Activated naive CD4-positive, alpha-beta T cell treated with anti-CD3 and anti-CD28 coated beads, Interleukin-2, amount 50 U/mL, for 24 hours (primary cell): ENCODE measurements around the gene NOTCH1.
"Not testable (repeated sequence)": the region's sequence is repeated elsewhere in the genome, so short reads cannot be mapped to it uniquely, and the experiment has no call there.

Source experiments
- H3K27ac Mint-ChIP-seq: one replicate; pipeline ENCODE4 v1.8.0; 2021; ENCODE audit warnings: mild to moderate bottlenecking, mixed read lengths
- H3K27me3 Mint-ChIP-seq: one replicate; pipeline ENCODE4 v1.8.0; 2021; ENCODE audit warnings: mixed read lengths
- H3K36me3 Mint-ChIP-seq: one replicate; pipeline ENCODE4 v1.8.0; 2021; ENCODE audit warnings: mixed read lengths
- H3K4me1 Mint-ChIP-seq: one replicate; pipeline ENCODE4 v1.8.0; 2021; ENCODE audit warnings: mixed read lengths
- H3K4me3 Mint-ChIP-seq: one replicate; pipeline ENCODE4 v1.8.0; 2021; ENCODE audit warnings: mild to moderate bottlenecking, mixed read lengths
- H3K9me3 Mint-ChIP-seq: one replicate; pipeline ENCODE4 v1.8.0; 2021; ENCODE audit warnings: mixed read lengths

Gene NOTCH1

DNA sequence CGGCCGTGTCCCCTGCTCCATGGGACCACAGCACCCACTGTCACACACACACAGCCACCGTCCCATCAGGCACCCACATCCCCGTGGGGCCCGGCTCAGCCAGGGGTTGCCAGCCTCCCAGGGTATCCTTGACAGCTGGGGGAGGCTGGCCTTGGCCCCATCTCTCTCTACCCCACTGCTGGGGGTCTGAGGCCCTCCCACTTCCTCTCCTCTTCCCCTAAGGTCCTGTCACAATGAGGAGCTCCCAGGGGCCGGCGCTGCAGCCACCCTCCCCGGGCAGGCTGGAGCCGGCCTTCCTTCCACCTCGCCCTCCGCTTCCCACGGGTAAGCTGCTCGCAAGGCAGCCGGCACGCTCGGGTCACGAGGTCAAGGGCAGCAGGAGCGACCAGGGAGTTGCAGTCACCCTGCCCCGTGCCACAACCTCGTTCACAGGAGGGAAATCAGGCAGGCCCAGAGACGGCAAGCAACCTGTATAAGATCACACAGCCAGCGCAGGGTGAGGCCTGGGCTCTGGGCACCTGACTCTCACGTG, 38.6 kb upstream of the NOTCH1 start:
- H3K9me3 Mint-ChIP-seq = no peaks in the 10 kb centered on the region
- H3K27ac Mint-ChIP-seq = no peak overlapping the region
- no peaks in the 10 kb centered on the region for H3K27me3 Mint-ChIP-seq
- H3K36me3 Mint-ChIP-seq = no peaks in the 10 kb centered on the region
- H3K4me1 Mint-ChIP-seq = peaks cover 22% of the 10 kb centered on the region
- H3K4me3 Mint-ChIP-seq = no peak overlapping the region

DNA sequence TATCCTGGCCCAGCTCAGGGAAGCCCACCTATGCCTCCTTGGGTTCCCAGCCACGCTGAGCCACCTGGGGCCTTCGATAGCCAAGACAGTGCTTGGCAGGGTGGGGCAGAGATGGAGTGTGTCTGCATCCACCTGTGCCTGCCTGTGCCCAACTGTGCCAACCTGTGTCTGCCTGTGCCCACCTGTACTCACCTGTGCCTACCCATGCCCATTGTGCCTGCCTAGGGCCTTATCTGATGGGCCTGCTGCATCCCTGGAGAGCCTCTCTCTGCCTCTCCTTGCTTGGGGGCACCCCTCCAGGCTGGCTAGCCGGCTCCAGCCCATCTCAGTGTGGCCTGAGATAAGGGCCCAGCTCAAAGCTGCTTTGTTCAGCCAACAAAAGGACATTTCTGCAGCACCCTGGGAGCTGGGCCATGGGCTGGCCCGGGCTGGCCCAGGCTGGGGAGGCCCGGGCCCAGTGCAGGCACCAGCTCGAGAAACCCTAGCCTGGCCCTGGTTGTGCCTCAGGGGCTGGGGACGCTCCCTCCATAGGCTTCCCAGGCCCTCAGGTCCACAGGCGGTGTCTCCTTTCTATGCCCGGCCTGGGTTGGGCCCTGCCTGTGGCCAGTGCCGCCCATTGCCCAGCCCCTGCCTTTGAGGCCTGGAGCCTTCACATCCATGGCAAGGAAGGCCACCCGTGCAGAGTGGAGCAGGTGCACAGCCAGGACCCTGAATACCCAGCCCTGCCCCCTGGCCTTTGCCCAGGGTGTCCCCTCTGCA, 37.3 kb upstream of the NOTCH1 start:
- H3K36me3 Mint-ChIP-seq = no peaks in the 10 kb centered on the region
- H3K27me3 Mint-ChIP-seq = no peaks in the 10 kb centered on the region
- H3K27ac Mint-ChIP-seq = no peak overlapping the region
- H3K9me3 Mint-ChIP-seq = no peaks in the 10 kb centered on the region
- H3K4me3 Mint-ChIP-seq = no peak overlapping the region
- peaks cover 16% of the 10 kb centered on the region for H3K4me1 Mint-ChIP-seq

DNA sequence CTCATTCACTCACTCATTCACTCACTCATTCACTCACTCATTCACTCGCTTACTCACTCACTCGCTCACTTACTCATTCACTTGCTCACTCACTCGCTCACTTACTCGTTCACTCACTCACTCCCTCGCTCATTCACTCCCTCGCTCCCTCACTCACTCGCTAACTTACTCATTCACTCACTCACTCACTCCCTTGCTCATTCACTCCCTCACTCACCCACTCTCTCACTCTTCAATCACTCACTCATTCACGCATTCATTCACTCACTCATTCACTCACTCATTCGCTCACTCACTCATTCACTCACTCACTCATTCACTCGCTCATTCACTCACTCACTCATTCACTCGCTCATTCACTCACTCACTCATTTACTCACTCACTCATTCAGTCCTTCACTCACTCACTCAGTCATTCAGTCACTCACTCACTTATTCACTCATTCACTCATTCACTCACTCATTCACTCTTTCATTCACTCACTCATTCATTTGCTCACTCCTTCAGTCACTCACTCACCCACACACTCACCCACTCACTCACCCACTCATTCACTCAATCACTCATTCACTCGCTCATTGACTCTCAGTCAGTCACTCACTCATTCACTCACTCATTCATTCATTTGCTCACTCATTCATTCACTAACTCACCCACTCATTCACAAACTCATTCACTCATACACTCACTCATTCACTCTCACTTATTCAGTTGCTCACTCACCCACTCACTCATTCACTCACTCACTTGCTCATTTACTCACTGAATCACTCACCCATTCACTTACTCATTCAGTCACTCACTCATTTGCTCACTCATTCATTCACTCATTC, 36.0 kb upstream of the NOTCH1 start:
- Mint-ChIP-seq H3K9me3 (no peaks in the 10 kb centered on the region), H3K4me1 (peaks cover 15% of the 10 kb centered on the region), H3K27ac (no peak overlapping the region), H3K4me3 (no peak overlapping the region), H3K27me3 (no peaks in the 10 kb centered on the region), H3K36me3 (no peaks in the 10 kb centered on the region)

DNA sequence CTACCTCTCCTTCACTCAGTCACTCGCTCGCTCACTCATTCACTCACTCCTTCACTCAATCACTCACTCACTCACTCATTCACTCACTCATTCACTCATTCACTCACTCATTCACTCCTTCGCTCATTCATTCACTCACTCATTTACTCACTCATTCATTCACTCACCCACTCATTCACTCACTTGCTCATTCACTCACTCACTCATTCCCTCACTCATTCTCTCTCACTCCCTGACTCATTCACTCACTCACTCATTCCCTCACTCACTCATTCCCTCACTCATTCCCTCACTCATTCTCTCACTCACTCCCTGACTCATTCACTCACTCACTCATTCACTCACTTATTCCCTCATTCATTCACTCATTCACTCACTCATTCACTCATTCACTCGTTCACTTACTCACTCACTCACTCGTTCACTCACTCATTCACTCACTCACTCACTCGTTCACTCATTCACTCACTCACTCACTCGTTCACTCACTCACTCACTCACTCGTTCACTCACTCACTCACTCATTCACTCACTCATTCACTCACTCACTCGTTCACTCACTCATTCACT, 33.9 kb upstream of the NOTCH1 start:
- not testable (repeated sequence) for H3K27me3 Mint-ChIP-seq, H3K4me3 Mint-ChIP-seq, H3K9me3 Mint-ChIP-seq, H3K36me3 Mint-ChIP-seq
- Mint-ChIP-seq H3K27ac (peak overlapping the region; percentile 48), H3K4me1 (peaks cover 11% of the 10 kb centered on the region)

DNA sequence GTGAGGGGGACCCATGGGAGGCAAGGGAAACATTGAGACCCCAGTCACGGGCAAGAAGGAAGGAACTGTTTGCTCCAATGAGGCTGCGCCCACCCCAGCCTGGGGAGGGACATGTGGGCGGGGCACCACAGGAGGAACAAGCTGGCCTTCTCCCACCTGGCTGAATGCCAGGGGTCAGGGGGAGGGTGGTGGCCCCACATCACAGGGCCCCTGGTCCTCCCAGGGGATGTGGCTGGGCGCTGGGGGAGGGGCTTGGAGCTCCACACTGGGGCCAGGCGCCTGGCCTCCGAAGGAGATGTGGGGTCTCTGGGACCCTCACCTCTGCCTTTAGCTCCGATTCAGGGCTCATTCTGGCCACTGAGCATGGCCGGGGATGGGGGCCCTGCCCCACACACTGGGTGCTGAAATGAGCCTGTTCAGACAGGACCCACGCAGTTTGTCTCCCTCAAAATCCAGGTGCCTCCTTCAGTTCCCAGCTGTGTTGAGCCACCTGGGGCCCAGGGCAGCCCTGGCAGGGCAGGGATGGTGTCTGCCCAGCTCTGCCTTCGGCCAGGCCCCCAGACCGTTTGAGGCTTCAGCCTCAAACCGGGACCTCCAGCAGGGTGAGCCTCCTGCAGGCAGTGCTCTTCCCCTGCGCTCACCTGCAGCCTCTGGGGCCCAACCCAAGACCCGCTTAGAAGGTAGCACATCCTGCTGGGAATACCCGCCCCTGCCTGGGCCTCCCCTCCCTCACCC, 33.2 kb upstream of the NOTCH1 start:
- no peak overlapping the region for H3K4me3 Mint-ChIP-seq
- no peaks in the 10 kb centered on the region for H3K9me3 Mint-ChIP-seq
- H3K36me3 Mint-ChIP-seq = no peaks in the 10 kb centered on the region
- H3K27ac Mint-ChIP-seq = peak overlapping the region; percentile 48
- H3K4me1 Mint-ChIP-seq = peaks cover 11% of the 10 kb centered on the region
- no peaks in the 10 kb centered on the region for H3K27me3 Mint-ChIP-seq

DNA sequence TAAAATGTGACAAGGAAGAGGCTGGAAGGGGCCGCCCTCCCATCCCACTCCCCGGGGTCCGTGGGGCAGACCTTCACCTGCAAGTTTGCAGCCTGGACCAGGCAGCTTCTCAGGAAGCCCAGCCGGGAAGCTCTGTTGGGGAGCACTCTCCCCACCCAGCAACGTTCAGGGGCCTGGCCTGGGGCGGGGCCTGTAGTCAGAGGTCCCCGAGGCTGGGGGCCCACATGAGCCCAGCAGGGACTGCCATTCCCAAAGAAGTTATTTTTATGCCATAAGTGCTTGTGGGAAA, 32.7 kb upstream of the NOTCH1 start:
- no peak overlapping the region for H3K4me3 Mint-ChIP-seq
- H3K27ac Mint-ChIP-seq = no peak overlapping the region
- H3K4me1 Mint-ChIP-seq = peaks cover 11% of the 10 kb centered on the region
- no peaks in the 10 kb centered on the region for H3K9me3 Mint-ChIP-seq
- H3K36me3 Mint-ChIP-seq = no peaks in the 10 kb centered on the region
- H3K27me3 Mint-ChIP-seq = no peaks in the 10 kb centered on the region

DNA sequence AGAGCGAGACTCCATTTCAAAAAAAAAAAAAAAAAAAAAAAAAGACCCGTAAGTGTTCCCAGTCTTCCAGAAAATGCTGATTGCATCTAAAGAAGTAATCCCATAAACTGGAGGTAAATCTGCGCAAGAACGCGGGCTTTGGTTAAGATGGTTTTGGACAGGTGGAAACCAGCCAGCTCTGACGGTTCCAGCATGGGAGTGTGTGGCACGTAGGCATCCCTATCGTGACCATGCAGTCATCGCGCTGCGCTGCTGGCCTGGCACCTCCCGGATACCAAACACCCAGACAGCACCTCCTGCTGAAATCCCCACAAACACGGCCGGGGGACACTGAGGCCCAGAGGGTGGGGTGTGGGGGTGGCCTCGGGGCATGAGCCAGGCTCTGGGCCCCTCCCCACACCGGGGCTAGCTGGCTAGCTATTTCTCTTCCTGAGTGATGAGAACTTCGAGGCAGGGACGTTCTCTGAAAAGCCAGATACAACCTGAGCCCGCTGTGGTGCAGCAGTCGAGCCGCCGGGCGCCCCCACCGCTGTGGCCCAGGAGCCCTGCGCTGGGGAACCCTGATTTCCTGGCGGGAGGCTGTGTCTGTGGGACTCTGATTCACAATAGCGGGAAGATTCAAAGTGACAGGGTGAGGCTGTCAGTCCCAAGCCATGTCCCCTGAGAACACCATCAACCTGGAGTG, 32.2 kb upstream of the NOTCH1 start:
- H3K36me3 Mint-ChIP-seq = no peaks in the 10 kb centered on the region
- no peaks in the 10 kb centered on the region for H3K9me3 Mint-ChIP-seq
- H3K27me3 Mint-ChIP-seq = no peaks in the 10 kb centered on the region
- no peak overlapping the region for H3K4me3 Mint-ChIP-seq
- H3K4me1 Mint-ChIP-seq = peaks cover 11% of the 10 kb centered on the region
- H3K27ac Mint-ChIP-seq = peak overlapping the region; percentile 51

DNA sequence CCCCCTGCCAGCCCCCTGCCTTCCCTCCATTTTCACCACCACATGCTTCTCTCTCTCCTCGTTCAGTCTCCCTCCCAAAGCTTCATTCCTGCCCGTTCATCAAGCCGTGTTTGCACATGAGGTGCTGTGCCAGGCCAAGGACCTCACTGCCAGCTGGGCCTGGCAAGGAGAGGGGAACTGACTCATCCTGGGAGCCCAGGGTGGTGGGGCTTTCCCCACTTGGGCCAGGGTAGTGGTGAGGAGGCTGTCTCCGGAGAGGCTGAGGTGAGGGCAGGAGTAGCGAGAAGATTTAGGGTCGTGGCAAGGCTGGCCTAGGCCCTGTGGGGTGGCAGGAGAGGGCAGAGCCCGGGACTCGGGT, 30.4 kb upstream of the NOTCH1 start:
- Mint-ChIP-seq H3K27ac (no peak overlapping the region), H3K4me1 (peaks cover 11% of the 10 kb centered on the region), H3K4me3 (no peak overlapping the region), H3K27me3 (no peaks in the 10 kb centered on the region), H3K36me3 (no peaks in the 10 kb centered on the region), H3K9me3 (no peaks in the 10 kb centered on the region)

DNA sequence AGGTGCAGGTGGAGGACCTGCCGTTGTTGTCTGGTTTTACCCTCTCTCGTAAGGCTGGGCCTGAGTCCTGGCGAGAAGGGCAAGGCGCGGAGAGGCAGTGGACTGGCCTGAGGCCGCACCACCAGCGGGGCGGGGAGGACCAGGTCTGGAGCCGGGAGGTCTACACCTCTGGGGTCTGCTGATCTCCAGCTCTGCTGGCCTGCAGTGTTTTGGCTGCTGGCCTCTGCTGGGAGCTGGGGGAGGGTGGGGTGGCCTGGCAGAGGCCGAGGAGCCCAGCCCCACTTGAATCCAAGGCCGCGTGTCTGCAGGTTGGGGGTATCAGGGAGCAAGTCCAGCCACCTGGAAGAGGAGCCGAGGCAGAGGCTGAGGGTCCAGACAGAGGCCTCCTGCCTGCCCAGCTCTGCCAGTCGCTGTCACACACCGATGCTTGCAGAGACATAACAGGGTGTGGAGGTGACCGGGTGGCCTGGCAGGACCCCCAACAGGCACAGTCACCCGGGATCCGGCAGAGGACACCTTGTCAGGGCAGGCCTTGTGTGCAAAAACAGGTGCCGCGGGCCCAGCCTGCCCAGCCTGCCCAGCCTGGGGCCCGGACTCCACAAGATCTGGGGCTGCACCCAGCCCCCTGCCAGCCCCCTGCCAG, 29.9 kb upstream of the NOTCH1 start:
- no peak overlapping the region for H3K4me3 Mint-ChIP-seq

DNA sequence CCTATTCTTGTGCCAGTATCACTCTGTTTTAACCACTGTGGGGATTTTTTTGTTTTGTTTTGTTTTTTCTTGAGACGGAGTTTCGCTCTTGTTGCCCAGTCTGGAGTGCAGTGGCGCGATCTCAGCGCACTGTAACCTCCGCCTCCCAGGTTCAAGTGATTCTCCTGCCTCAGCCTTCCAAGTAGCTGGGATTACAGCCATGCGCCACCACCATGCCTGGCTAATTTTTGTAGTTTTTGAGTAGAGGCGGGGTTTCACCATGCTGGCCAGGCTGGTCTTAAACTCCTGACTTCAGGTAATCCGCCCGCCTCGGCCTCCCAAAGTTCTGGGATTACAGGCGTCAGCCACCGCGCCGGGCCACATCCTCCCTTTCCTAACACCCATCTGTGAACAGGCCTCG, 28.8 kb upstream of the NOTCH1 start:
- not testable (repeated sequence) for H3K27ac Mint-ChIP-seq, H3K27me3 Mint-ChIP-seq, H3K36me3 Mint-ChIP-seq, H3K4me3 Mint-ChIP-seq, H3K9me3 Mint-ChIP-seq, H3K4me1 Mint-ChIP-seq

More for the DNA sequence above, 29.9 kb upstream of the NOTCH1 start:
- Mint-ChIP-seq H3K36me3 (no peaks in the 10 kb centered on the region), H3K9me3 (no peaks in the 10 kb centered on the region), H3K27ac (no peak overlapping the region), H3K27me3 (no peaks in the 10 kb centered on the region), H3K4me1 (peaks cover 11% of the 10 kb centered on the region)

DNA sequence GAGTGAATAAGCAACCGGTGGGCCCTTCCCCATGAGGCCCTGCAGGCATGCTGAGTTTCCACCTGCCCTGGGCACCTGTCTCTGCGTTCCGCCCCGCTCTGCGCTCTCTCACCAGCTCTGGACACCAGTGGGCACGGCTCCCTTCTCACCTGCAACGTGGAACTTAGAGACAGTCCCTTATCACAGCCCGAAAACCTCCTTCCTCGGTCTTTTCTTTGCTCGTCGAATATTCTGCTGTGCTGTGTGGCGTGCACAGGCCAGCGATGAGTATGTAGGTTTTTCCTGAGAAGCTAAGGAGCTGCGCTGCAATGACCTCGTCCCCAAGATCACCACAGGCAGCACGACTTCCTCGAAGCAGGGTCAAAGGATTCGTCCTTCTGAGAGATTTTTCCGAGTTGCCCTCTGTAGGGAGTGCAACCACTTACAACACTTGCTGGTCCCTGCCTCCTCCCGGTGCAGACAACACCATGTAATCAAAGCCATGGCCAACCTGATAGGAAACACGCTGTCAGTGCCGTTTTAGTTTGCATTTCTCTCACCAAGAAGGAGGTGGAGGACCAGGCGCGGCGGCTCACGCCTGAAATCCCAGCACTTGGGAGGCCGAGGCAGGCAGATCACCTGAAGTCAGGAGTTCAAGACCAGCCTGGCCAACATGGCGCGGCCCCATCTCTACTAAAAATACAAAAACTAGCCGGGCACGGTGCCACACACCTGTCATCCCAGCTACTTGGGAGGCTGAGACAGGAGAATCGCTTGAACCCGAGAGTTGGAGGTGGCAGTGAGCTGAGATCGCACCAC, 27.2 kb upstream of the NOTCH1 start:
- no peak overlapping the region for H3K4me3 Mint-ChIP-seq
- no peaks in the 10 kb centered on the region for H3K27me3 Mint-ChIP-seq
- no peaks in the 10 kb centered on the region for H3K4me1 Mint-ChIP-seq
- no peak overlapping the region for H3K27ac Mint-ChIP-seq
- H3K36me3 Mint-ChIP-seq = no peaks in the 10 kb centered on the region
- H3K9me3 Mint-ChIP-seq = no peaks in the 10 kb centered on the region

DNA sequence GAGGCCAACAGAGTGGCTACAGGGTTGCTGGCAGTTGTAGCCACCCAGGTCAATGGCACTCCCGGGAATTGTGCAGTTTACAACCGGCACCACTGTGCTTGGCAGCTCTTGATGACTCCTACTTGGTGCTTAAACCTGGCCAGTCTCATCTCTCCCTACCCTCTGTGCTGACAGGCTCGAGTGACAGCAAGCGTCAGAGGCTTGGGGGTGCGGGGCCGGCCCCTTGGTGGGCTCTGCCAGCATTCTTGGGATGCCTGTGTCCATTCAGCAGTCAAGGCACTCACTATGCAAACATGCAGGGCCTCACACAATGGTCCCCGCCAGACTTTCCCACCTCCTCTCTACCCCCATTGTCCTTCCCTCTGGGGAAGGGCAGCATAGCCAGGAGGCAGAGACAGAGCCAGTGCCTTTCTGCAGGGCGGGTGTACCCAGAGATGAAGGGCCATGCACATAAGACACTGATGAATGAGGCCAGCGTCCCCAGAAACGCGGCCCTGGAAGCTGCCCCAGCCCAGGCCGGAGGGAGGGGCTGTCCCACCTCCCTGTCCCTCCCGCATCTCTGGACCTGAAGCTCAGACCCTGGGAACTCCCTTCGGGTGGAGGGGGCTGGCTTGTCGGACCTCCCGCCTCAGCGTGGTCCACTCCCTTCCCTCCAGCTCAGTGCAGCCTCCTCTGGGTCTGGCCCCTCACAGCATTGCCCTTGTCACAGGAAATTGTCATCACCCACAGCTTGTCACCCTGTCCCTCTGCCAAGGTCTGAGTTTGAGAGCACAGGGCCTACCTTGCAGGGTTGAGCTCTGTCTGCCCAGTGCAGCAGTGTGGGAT, 26.4 kb upstream of the NOTCH1 start:
- Mint-ChIP-seq H3K27ac (no peak overlapping the region), H3K36me3 (no peaks in the 10 kb centered on the region), H3K4me3 (no peak overlapping the region), H3K9me3 (no peaks in the 10 kb centered on the region), H3K27me3 (no peaks in the 10 kb centered on the region), H3K4me1 (no peaks in the 10 kb centered on the region)

DNA sequence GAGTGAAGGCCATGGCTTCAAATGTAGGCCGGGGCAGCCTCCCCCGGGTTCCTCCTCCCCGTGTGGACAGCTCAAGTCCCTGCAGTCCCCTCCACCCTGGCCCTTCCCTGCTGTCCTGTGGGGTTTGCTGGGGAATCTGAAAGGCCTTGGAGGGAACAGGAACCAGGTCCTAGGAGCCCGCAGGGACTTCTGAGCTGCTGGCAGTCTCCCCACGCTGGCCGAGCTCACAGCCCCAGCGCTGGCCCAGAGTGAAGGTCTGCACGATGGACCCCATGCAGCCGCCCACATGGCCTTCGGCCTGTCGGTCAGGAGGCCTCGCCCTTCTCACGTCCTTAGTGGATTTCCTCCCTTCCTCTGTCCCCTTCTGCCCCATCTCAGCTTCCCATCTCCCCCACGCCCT, 25.7 kb upstream of the NOTCH1 start:
- H3K27me3 Mint-ChIP-seq = no peaks in the 10 kb centered on the region
- H3K4me3 Mint-ChIP-seq = no peak overlapping the region
- no peaks in the 10 kb centered on the region for H3K36me3 Mint-ChIP-seq
- H3K4me1 Mint-ChIP-seq = no peaks in the 10 kb centered on the region
- no peaks in the 10 kb centered on the region for H3K9me3 Mint-ChIP-seq
- H3K27ac Mint-ChIP-seq = no peak overlapping the region

DNA sequence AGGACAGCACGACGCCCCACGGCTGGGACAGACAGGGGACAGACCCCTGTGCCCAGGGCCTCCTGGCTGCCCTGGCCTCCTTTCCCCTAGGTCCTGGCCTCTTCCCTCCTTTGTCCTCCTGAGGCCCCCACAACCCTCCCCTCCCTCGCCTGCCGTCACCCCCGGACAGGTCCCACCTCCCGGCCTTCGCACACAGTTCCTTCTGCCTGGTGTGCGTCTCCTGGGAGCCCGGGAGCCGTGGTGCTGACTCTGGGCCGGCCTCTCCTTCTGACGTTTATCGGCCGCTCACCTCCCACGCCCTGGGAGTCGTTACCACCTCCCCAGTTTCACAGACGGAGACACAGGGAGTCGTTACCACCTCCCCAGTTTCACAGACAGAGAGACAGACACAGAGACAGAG, 25.1 kb upstream of the NOTCH1 start:
- no peak overlapping the region for H3K4me3 Mint-ChIP-seq
- no peaks in the 10 kb centered on the region for H3K36me3 Mint-ChIP-seq
- H3K27me3 Mint-ChIP-seq = no peaks in the 10 kb centered on the region
- H3K9me3 Mint-ChIP-seq = no peaks in the 10 kb centered on the region
- no peaks in the 10 kb centered on the region for H3K4me1 Mint-ChIP-seq
- H3K27ac Mint-ChIP-seq = no peak overlapping the region
